Measurements from ENCODE around the gene ATP1B3. TPM values are rescaled to one million over a fixed set of nuclear protein-coding genes. Genes with fewer than 3 reads are reported as not detected.
"Not testable (repeated sequence)": the region's sequence is repeated elsewhere in the genome, so short reads cannot be mapped to it uniquely, and the experiment has no call there.

The ATP1B3 gene
- total RNA-seq, 1 donor from 2014 or later = 30.8 TPM

GRCh38 chr3:141915766-141916165 is 39.3 kb downstream of the ATP1B3 start:
- no peaks in the 10 kb centered on the region for H3K4me1 ChIP-seq (ENCODE audit: control insufficient read depth in 3 of 3, insufficient read depth in 3 of 3, low read length in 3 of 3)
- H3K36me3 ChIP-seq (ENCODE audit: control insufficient read depth in 3 of 3, insufficient read depth in 3 of 3, low read length in 3 of 3) = peaks cover 0 to 3% (median 0%) of the 10 kb centered on the region in 3 donors
- H3K27me3 ChIP-seq (ENCODE audit: control insufficient read depth in 3 of 3, insufficient read depth in 3 of 3, low read length in 3 of 3) = no peaks in the 10 kb centered on the region
- H3K9me3 ChIP-seq (ENCODE audit: control insufficient read depth in 3 of 3, low read length in 3 of 3) = no peaks in the 10 kb centered on the region
- H3K4me3 ChIP-seq (ENCODE audit: low read length in 3 of 3) = no peak overlapping the region
- no peak overlapping the region for H3K9ac ChIP-seq (ENCODE audit: low read depth in 1 of 3, low read length in 3 of 3)
- H3K27ac ChIP-seq (ENCODE audit: low read depth, low read length) = no peak overlapping the region

- peaks cover 2 to 4% (median 3%) of the 10 kb centered on the region in 3 donors for H3K36me3 ChIP-seq (ENCODE audit: control insufficient read depth in 3 of 3, insufficient read depth in 3 of 3, low read length in 3 of 3)
Observed at GRCh38 chr3:141920701-141921100, 44.3 kb downstream of the ATP1B3 start.

GRCh38 chr3:141921316-141921715 is 44.9 kb downstream of the ATP1B3 start:
- Histone ChIP-seq H3K9ac (ENCODE audit: low read depth in 1 of 3, low read length in 3 of 3) (no peak overlapping the region), H3K27me3 (ENCODE audit: control insufficient read depth in 3 of 3, insufficient read depth in 3 of 3, low read length in 3 of 3) (no peaks in the 10 kb centered on the region), H3K9me3 (ENCODE audit: control insufficient read depth in 3 of 3, low read length in 3 of 3) (no peaks in the 10 kb centered on the region), H3K4me3 (ENCODE audit: low read length in 3 of 3) (no peak overlapping the region), H3K27ac (ENCODE audit: low read depth, low read length) (no peak overlapping the region), H3K36me3 (ENCODE audit: control insufficient read depth in 3 of 3, insufficient read depth in 3 of 3, low read length in 3 of 3) (peaks cover 2 to 5% (median 3%) of the 10 kb centered on the region in 3 donors), H3K4me1 (ENCODE audit: control insufficient read depth in 3 of 3, insufficient read depth in 3 of 3, low read length in 3 of 3) (no peaks in the 10 kb centered on the region)

More at GRCh38 chr3:141920701-141921100, 44.3 kb downstream of the ATP1B3 start:
- Histone ChIP-seq H3K9ac (ENCODE audit: low read depth in 1 of 3, low read length in 3 of 3) (no peak overlapping the region), H3K4me3 (ENCODE audit: low read length in 3 of 3) (no peak overlapping the region), H3K4me1 (ENCODE audit: control insufficient read depth in 3 of 3, insufficient read depth in 3 of 3, low read length in 3 of 3) (no peaks in the 10 kb centered on the region), H3K27me3 (ENCODE audit: control insufficient read depth in 3 of 3, insufficient read depth in 3 of 3, low read length in 3 of 3) (no peaks in the 10 kb centered on the region), H3K27ac (ENCODE audit: low read depth, low read length) (no peak overlapping the region), H3K9me3 (ENCODE audit: control insufficient read depth in 3 of 3, low read length in 3 of 3) (no peaks in the 10 kb centered on the region)

- H3K27ac ChIP-seq (ENCODE audit: low read depth, low read length); H3K4me1 ChIP-seq (ENCODE audit: control insufficient read depth in 3 of 3, insufficient read depth in 3 of 3, low read length in 3 of 3); H3K9me3 ChIP-seq (ENCODE audit: control insufficient read depth in 3 of 3, low read length in 3 of 3); H3K27me3 ChIP-seq (ENCODE audit: control insufficient read depth in 3 of 3, insufficient read depth in 3 of 3, low read length in 3 of 3); H3K9ac ChIP-seq (ENCODE audit: low read depth in 1 of 3, low read length in 3 of 3); H3K4me3 ChIP-seq (ENCODE audit: low read length in 3 of 3): not testable (repeated sequence)
- H3K36me3 ChIP-seq (ENCODE audit: control insufficient read depth in 3 of 3, insufficient read depth in 3 of 3, low read length in 3 of 3) = peaks cover 7 to 10% (median 8%) of the 10 kb centered on the region in 3 donors
Observed at GRCh38 chr3:141925677-141926076, 49.2 kb downstream of the ATP1B3 start.

GRCh38 chr3:141926929-141927328 is 50.5 kb downstream of the ATP1B3 start:
- H3K9ac ChIP-seq (ENCODE audit: low read depth in 1 of 3, low read length in 3 of 3) = no peak overlapping the region
- no peaks in the 10 kb centered on the region for H3K27me3 ChIP-seq (ENCODE audit: control insufficient read depth in 3 of 3, insufficient read depth in 3 of 3, low read length in 3 of 3)
- no peaks in the 10 kb centered on the region for H3K9me3 ChIP-seq (ENCODE audit: control insufficient read depth in 3 of 3, low read length in 3 of 3)
- H3K27ac ChIP-seq (ENCODE audit: low read depth, low read length) = no peak overlapping the region
- H3K4me3 ChIP-seq (ENCODE audit: low read length in 3 of 3) = no peak overlapping the region
- H3K4me1 ChIP-seq (ENCODE audit: control insufficient read depth in 3 of 3, insufficient read depth in 3 of 3, low read length in 3 of 3) = no peaks in the 10 kb centered on the region
- peaks cover 7 to 9% (median 8%) of the 10 kb centered on the region in 3 donors for H3K36me3 ChIP-seq (ENCODE audit: control insufficient read depth in 3 of 3, insufficient read depth in 3 of 3, low read length in 3 of 3)

- Histone ChIP-seq H3K27ac (ENCODE audit: low read depth, low read length) (no peak overlapping the region), H3K4me1 (ENCODE audit: control insufficient read depth in 3 of 3, insufficient read depth in 3 of 3, low read length in 3 of 3) (no peaks in the 10 kb centered on the region), H3K27me3 (ENCODE audit: control insufficient read depth in 3 of 3, insufficient read depth in 3 of 3, low read length in 3 of 3) (no peaks in the 10 kb centered on the region), H3K4me3 (ENCODE audit: low read length in 3 of 3) (no peak overlapping the region), H3K36me3 (ENCODE audit: control insufficient read depth in 3 of 3, insufficient read depth in 3 of 3, low read length in 3 of 3) (peaks cover 6 to 7% (median 7%) of the 10 kb centered on the region in 3 donors), H3K9ac (ENCODE audit: low read depth in 1 of 3, low read length in 3 of 3) (no peak overlapping the region), H3K9me3 (ENCODE audit: control insufficient read depth in 3 of 3, low read length in 3 of 3) (no peaks in the 10 kb centered on the region)
Observed at GRCh38 chr3:141928631-141929270, 52.3 kb downstream of the ATP1B3 start.

- no peak overlapping the region for H3K9ac ChIP-seq (ENCODE audit: low read depth in 1 of 3, low read length in 3 of 3)
- H3K9me3 ChIP-seq (ENCODE audit: control insufficient read depth in 3 of 3, low read length in 3 of 3) = no peaks in the 10 kb centered on the region
- H3K27ac ChIP-seq (ENCODE audit: low read depth, low read length) = no peak overlapping the region
Observed at GRCh38 chr3:141929341-141929995, 53.0 kb downstream of the ATP1B3 start.

GRCh38 chr3:141930801-141931200 is 54.4 kb downstream of the ATP1B3 start:
- Histone ChIP-seq H3K9me3 (ENCODE audit: control insufficient read depth in 3 of 3, low read length in 3 of 3) (no peaks in the 10 kb centered on the region), H3K4me1 (ENCODE audit: control insufficient read depth in 3 of 3, insufficient read depth in 3 of 3, low read length in 3 of 3) (no peaks in the 10 kb centered on the region), H3K4me3 (ENCODE audit: low read length in 3 of 3) (no peak overlapping the region), H3K27me3 (ENCODE audit: control insufficient read depth in 3 of 3, insufficient read depth in 3 of 3, low read length in 3 of 3) (no peaks in the 10 kb centered on the region), H3K36me3 (ENCODE audit: control insufficient read depth in 3 of 3, insufficient read depth in 3 of 3, low read length in 3 of 3) (peaks cover 5 to 7% (median 6%) of the 10 kb centered on the region in 3 donors), H3K9ac (ENCODE audit: low read depth in 1 of 3, low read length in 3 of 3) (no peak overlapping the region), H3K27ac (ENCODE audit: low read depth, low read length) (no peak overlapping the region)

More at GRCh38 chr3:141929341-141929995, 53.0 kb downstream of the ATP1B3 start:
- Histone ChIP-seq H3K27me3 (ENCODE audit: control insufficient read depth in 3 of 3, insufficient read depth in 3 of 3, low read length in 3 of 3) (no peaks in the 10 kb centered on the region), H3K36me3 (ENCODE audit: control insufficient read depth in 3 of 3, insufficient read depth in 3 of 3, low read length in 3 of 3) (peaks cover 6 to 7% (median 7%) of the 10 kb centered on the region in 3 donors), H3K4me3 (ENCODE audit: low read length in 3 of 3) (no peak overlapping the region), H3K4me1 (ENCODE audit: control insufficient read depth in 3 of 3, insufficient read depth in 3 of 3, low read length in 3 of 3) (no peaks in the 10 kb centered on the region)

GRCh38 chr3:141933421-141934300 is 57.2 kb downstream of the ATP1B3 start:
- H3K4me3 ChIP-seq (ENCODE audit: low read length in 3 of 3) = no peak overlapping the region
- no peak overlapping the region for H3K27ac ChIP-seq (ENCODE audit: low read depth, low read length)
- H3K27me3 ChIP-seq (ENCODE audit: control insufficient read depth in 3 of 3, insufficient read depth in 3 of 3, low read length in 3 of 3) = no peaks in the 10 kb centered on the region
- H3K9me3 ChIP-seq (ENCODE audit: control insufficient read depth in 3 of 3, low read length in 3 of 3) = no peaks in the 10 kb centered on the region
- no peaks in the 10 kb centered on the region for H3K4me1 ChIP-seq (ENCODE audit: control insufficient read depth in 3 of 3, insufficient read depth in 3 of 3, low read length in 3 of 3)
- no peak overlapping the region for H3K9ac ChIP-seq (ENCODE audit: low read depth in 1 of 3, low read length in 3 of 3)
- peaks cover 0 to under 1% (median 0%) of the 10 kb centered on the region in 3 donors for H3K36me3 ChIP-seq (ENCODE audit: control insufficient read depth in 3 of 3, insufficient read depth in 3 of 3, low read length in 3 of 3)
